ENCODE measurements around the gene LAMA3.

- TF ChIP-seq CTCF (IDR thresholded peaks at IDR 0.05; ENCODE audit: poor library complexity, severe bottlenecking): no peak
- TF ChIP-seq SMC3 (conservative IDR thresholded peaks at IDR 0.05; ENCODE audit: poor library complexity): no peak
These were observed 268.8 kb downstream of the LAMA3 start for GRCh38 chr18:23958036-23958435.
